ENCODE data around the gene VAT1. TPM values are rescaled to one million over a fixed set of nuclear protein-coding genes. Genes with fewer than 3 reads are reported as not detected.

The VAT1 gene
- total and polyA plus RNA-seq, 2 of the 13 experiments (the other 11 are each of a cell fraction or from before 2014, with no cell fraction given) = 143 to 205 TPM

DNA sequence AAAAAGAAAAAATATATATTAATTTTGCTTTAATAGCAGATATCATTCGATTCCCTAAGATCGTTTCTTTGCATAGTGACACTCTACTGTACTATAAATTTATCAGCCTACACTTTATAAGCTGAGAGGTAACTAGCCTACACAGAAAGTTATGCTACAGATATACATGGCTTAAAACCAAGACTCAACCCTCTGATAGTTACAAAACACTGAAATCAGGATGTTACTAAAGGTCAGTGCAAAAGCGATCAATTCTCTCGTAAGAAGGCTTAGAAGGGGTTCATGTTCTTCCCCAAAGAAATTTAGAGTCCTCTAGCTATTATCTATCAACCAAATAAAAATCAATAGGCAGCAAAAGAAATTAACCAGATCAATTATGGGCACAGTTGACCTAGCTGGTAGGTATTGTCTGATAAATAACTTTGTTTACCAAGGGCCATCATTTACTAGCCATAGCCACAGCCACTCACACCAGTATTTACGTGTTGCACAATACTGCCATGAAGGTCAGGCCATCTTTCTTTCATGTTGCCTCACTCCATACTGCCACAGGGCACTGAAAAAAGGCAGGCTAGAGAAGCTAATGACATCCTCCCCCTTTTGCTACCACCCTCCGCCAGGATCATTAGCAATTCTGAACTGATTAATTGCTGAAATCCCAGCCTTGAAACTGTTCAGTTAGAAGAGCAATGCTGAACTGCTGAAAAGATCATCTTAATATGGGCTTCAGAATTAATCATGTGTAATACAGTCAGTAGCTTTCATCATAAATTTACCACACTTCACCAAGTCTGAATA is 46.6 kb upstream of the VAT1 start (continued):
- TF ChIP-seq, protein P1, sequence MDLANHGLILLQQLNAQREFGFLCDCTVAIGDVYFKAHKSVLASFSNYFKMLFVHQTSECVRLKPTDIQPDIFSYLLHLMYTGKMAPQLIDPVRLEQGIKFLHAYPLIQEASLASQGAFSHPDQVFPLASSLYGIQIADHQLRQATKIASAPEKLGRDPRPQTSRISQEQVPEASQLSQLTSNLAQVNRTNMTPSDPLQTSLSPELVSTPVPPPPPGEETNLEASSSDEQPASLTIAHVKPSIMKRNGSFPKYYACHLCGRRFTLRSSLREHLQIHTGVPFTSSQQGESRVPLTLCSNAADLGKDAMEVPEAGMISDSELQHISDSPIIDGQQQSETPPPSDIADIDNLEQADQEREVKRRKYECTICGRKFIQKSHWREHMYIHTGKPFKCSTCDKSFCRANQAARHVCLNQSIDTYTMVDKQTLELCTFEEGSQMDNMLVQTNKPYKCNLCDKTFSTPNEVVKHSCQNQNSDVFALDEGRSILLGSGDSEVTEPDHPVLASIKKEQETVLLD (CRISPR knock-in tag; IDR thresholded peaks at IDR 0.05; ENCODE audit: low read depth) = 0 out of 2 replicates have a peak, but pooled peaks have one; percentile 17
- TF ChIP-seq, protein P2, sequence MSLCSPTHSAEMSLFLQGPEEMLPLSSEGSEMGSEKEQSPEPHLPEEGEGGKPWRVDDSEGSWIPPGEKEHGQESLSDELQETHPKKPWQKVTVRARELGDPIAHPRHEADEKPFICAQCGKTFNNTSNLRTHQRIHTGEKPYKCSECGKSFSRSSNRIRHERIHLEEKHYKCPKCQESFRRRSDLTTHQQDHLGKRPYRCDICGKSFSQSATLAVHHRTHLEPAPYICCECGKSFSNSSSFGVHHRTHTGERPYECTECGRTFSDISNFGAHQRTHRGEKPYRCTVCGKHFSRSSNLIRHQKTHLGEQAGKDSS (CRISPR knock-in tag; IDR thresholded peaks at IDR 0.05; ENCODE audit: borderline replicate concordance, low read depth) = no peak
- TF ChIP-seq ARNTL (CRISPR knock-in tag; IDR thresholded peaks at IDR 0.05) (0 out of 2 replicates have a peak, but pooled peaks have one; percentile 22), ZKSCAN5 (CRISPR knock-in tag; IDR thresholded peaks at IDR 0.05) (no peak), WIZ (CRISPR knock-in tag; IDR thresholded peaks at IDR 0.05) (peak; percentile 74), ZIK1 (CRISPR knock-in tag; IDR thresholded peaks at IDR 0.05; ENCODE audit: borderline replicate concordance, low read depth) (no peak), SP5 (CRISPR knock-in tag; IDR thresholded peaks at IDR 0.05; ENCODE audit: borderline replicate concordance, low read depth) (peak; percentile 66; the same call in 1 of the 2 replicates), TAF15 (IDR thresholded peaks at IDR 0.05; ENCODE audit: low read depth, low read length, poor library complexity, severe bottlenecking) (no peak), NCOR1 (IDR thresholded peaks at IDR 0.05; ENCODE audit: borderline replicate concordance, low read length) (peak; percentile 89; the same call in 1 of the 2 replicates)
- TF ChIP-seq, protein P3, sequence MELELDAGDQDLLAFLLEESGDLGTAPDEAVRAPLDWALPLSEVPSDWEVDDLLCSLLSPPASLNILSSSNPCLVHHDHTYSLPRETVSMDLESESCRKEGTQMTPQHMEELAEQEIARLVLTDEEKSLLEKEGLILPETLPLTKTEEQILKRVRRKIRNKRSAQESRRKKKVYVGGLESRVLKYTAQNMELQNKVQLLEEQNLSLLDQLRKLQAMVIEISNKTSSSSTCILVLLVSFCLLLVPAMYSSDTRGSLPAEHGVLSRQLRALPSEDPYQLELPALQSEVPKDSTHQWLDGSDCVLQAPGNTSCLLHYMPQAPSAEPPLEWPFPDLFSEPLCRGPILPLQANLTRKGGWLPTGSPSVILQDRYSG (CRISPR knock-in tag; IDR thresholded peaks at IDR 0.05) = no peak; the same call in 1 of the 2 replicates
- TF ChIP-seq, protein P4, sequence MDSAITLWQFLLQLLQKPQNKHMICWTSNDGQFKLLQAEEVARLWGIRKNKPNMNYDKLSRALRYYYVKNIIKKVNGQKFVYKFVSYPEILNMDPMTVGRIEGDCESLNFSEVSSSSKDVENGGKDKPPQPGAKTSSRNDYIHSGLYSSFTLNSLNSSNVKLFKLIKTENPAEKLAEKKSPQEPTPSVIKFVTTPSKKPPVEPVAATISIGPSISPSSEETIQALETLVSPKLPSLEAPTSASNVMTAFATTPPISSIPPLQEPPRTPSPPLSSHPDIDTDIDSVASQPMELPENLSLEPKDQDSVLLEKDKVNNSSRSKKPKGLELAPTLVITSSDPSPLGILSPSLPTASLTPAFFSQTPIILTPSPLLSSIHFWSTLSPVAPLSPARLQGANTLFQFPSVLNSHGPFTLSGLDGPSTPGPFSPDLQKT (CRISPR knock-in tag; IDR thresholded peaks at IDR 0.05; ENCODE audit: borderline replicate concordance) = no peak
- TF ChIP-seq, protein P5, sequence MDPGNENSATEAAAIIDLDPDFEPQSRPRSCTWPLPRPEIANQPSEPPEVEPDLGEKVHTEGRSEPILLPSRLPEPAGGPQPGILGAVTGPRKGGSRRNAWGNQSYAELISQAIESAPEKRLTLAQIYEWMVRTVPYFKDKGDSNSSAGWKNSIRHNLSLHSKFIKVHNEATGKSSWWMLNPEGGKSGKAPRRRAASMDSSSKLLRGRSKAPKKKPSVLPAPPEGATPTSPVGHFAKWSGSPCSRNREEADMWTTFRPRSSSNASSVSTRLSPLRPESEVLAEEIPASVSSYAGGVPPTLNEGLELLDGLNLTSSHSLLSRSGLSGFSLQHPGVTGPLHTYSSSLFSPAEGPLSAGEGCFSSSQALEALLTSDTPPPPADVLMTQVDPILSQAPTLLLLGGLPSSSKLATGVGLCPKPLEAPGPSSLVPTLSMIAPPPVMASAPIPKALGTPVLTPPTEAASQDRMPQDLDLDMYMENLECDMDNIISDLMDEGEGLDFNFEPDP (CRISPR knock-in tag; conservative IDR thresholded peaks at IDR 0.05) = no peak
- TF ChIP-seq, protein P6, sequence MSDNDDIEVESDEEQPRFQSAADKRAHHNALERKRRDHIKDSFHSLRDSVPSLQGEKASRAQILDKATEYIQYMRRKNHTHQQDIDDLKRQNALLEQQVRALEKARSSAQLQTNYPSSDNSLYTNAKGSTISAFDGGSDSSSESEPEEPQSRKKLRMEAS (IDR thresholded peaks at IDR 0.05) = peak; percentile 81
